ENCODE data around the gene RMDN2. TPM values are rescaled to one million over a fixed set of nuclear protein-coding genes. Genes with fewer than 3 reads are reported as not detected.

Gene RMDN2
- polyA plus RNA-seq, 3 donors, result 7.0 to 14.3 (median 10.7) TPM

GRCh38 chr2:37883518-37883917 is 41.6 kb upstream of the RMDN2 start:
- Histone ChIP-seq H3K4me2 (replicated peaks; ENCODE audit: extremely low read depth, low read length, poor library complexity, severe bottlenecking) (no peak overlapping the region), H3K27me3 (ENCODE audit: control insufficient read depth in 2 of 2, insufficient read depth in 2 of 2, low read length in 2 of 2) (peaks cover 0 to 9% of the 10 kb centered on the region in 2 donors), H3K9ac (ENCODE audit: insufficient read depth, low read length, poor library complexity, severe bottlenecking) (no peak overlapping the region), H3K27ac (ENCODE audit: low read depth in 1 of 2, low read length in 2 of 2) (no peak overlapping the region), H3K9me3 (replicated peaks in 1 of 2; ENCODE audit: control insufficient read depth in 1 of 2, insufficient read depth in 1 of 2, low read length in 2 of 2) (no peaks in the 10 kb centered on the region), H2AFZ (ENCODE audit: insufficient read depth, low read depth, low read length, poor library complexity, severe bottlenecking) (no peak overlapping the region), H3K4me1 (ENCODE audit: control insufficient read depth in 1 of 2, insufficient read depth in 2 of 2, low read length in 2 of 2) (no peaks in the 10 kb centered on the region), H3K4me3 (replicated peaks in 1 of 3; ENCODE audit: low read depth in 2 of 3, low read length in 3 of 3) (no peak overlapping the region), H3K36me3 (replicated peaks in 1 of 2; ENCODE audit: control insufficient read depth in 1 of 2, insufficient read depth in 2 of 2, low read length in 2 of 2) (no peaks in the 10 kb centered on the region), H4K20me1 (ENCODE audit: insufficient read depth, low read length) (no peaks in the 10 kb centered on the region), H3K79me2 (ENCODE audit: insufficient read depth, low read length) (no peaks in the 10 kb centered on the region)
- H3K27me3 Mint-ChIP-seq (ENCODE audit: low read depth in 3 of 3), result peaks cover 8 to 16% (median 14%) of the 10 kb centered on the region in 3 donors
- no peak overlapping the region for H3K4me3 Mint-ChIP-seq
- TF ChIP-seq CTCF (IDR thresholded peaks at IDR 0.05), result no peak
- no peak overlapping the region for H3K27ac Mint-ChIP-seq
- intact Hi-C loops (cut with micrococcal nuclease), result no loop called here
- no CpG with 5 or more reads among the region's 2 CpGs for WGBS (ENCODE audit: insufficient coverage)
- H3K9me3 Mint-ChIP-seq, result no peaks in the 10 kb centered on the region
- no peak for DNase-seq
- peaks cover 4% of the 10 kb centered on the region for H3K4me1 Mint-ChIP-seq
- H3K36me3 Mint-ChIP-seq, result no peaks in the 10 kb centered on the region

GRCh38 chr2:37885329-37885993 is 39.6 kb upstream of the RMDN2 start:
- Mint-ChIP-seq H3K27me3 (ENCODE audit: low read depth in 3 of 3) (peaks cover 5 to 13% (median 9%) of the 10 kb centered on the region in 3 donors), H3K27ac (peak overlapping the region in 1 of 7 donors; percentile 37), H3K4me1 (peaks cover 10% of the 10 kb centered on the region), H3K4me3 (no peak overlapping the region), H3K9me3 (no peaks in the 10 kb centered on the region), H3K36me3 (no peaks in the 10 kb centered on the region)
- no peaks in the 10 kb centered on the region for H3K36me3 ChIP-seq (replicated peaks in 1 of 2; ENCODE audit: control insufficient read depth in 1 of 2, insufficient read depth in 2 of 2, low read length in 2 of 2)
- no peak overlapping the region for H3K9ac ChIP-seq (ENCODE audit: insufficient read depth, low read length, poor library complexity, severe bottlenecking)
- intact Hi-C loops (cut with micrococcal nuclease), result no loop called here
- H3K4me2 ChIP-seq (replicated peaks; ENCODE audit: extremely low read depth, low read length, poor library complexity, severe bottlenecking), result no peak overlapping the region
- no peaks in the 10 kb centered on the region for H4K20me1 ChIP-seq (ENCODE audit: insufficient read depth, low read length)
- peaks cover 0 to 6% of the 10 kb centered on the region in 2 donors for H3K27me3 ChIP-seq (ENCODE audit: control insufficient read depth in 2 of 2, insufficient read depth in 2 of 2, low read length in 2 of 2)
- H3K27ac ChIP-seq (ENCODE audit: low read depth in 1 of 2, low read length in 2 of 2), result no peak overlapping the region
- no peaks in the 10 kb centered on the region for H3K9me3 ChIP-seq (replicated peaks in 1 of 2; ENCODE audit: control insufficient read depth in 1 of 2, insufficient read depth in 1 of 2, low read length in 2 of 2)
- H2AFZ ChIP-seq (ENCODE audit: insufficient read depth, low read depth, low read length, poor library complexity, severe bottlenecking), result no peak overlapping the region
- no peak for DNase-seq
- no peak overlapping the region for H3K4me3 ChIP-seq (replicated peaks in 1 of 3; ENCODE audit: low read depth in 2 of 3, low read length in 3 of 3)
- TF ChIP-seq CTCF (IDR thresholded peaks at IDR 0.05), result no peak
- H3K79me2 ChIP-seq (ENCODE audit: insufficient read depth, low read length), result no peaks in the 10 kb centered on the region
- 100% methylated on average over 2 of the region's 3 CpGs for WGBS (ENCODE audit: insufficient coverage)
- H3K4me1 ChIP-seq (ENCODE audit: control insufficient read depth in 1 of 2, insufficient read depth in 2 of 2, low read length in 2 of 2), result peaks cover 5 to 8% of the 10 kb centered on the region in 2 donors

Data from CD14-positive monocyte (primary cell).